ENCODE results near the gene EWSR1.

GRCh38 chr22:29251981-29252911 is 15.8 kb upstream of the EWSR1 start:
- TF ChIP-seq CTCF (IDR thresholded peaks at IDR 0.05) (no peak), POLR2A (IDR thresholded peaks at IDR 0.05) (no peak)
